HUES64 (cell line): Measurements from ENCODE around the gene EIF5.

Experiments
- H3K27ac ChIP-seq: 2 replicates; pipeline ENCODE4 v1.7.0; 2013; ENCODE audit warnings: low read depth, low read length, inconsistent platforms
- H3K27me3 ChIP-seq: 2 replicates; pipeline ENCODE4 v1.6.1; 2013; ENCODE audit warnings: mild to moderate bottlenecking, low read length; ENCODE audit not compliant: insufficient read depth
- H3K36me3 ChIP-seq: 2 replicates; pipeline ENCODE4 v1.6.1; 2013; ENCODE audit warnings: mild to moderate bottlenecking, low read length; ENCODE audit not compliant: insufficient read depth
- H3K4me1 ChIP-seq: 2 replicates; pipeline ENCODE4 v1.6.1; 2013; ENCODE audit warnings: mild to moderate bottlenecking, low read length, moderate library complexity; ENCODE audit not compliant: insufficient read depth
- H3K4me3 ChIP-seq: 2 replicates; pipeline ENCODE4 v1.5.1; 2013; ENCODE audit warnings: mild to moderate bottlenecking, low read length, moderate library complexity
- H3K9ac ChIP-seq: 2 replicates; pipeline ENCODE4 v1.6.1; 2013; ENCODE audit warnings: mild to moderate bottlenecking, low read depth, low read length
- H3K9me3 ChIP-seq: 2 replicates; pipeline ENCODE4 v1.6.1; 2013; ENCODE audit warnings: low read depth, low read length; ENCODE audit not compliant: insufficient read depth
- WGBS: fragments of 150-250, 120-280 bp; methylation state at CpG from one replicate; pipeline ENCODE4 v1.1.7; 2013; ENCODE audit warnings: missing lambda C conversion rate; 5-methylcytosine and 5-hydroxymethylcytosine counted together

EIF5 gene

GRCh38 chr14:103390605-103391004 lies 56.6 kb downstream of the EIF5 start:
- Histone ChIP-seq H3K9ac (no peak overlapping the region), H3K9me3 (no peaks in the 10 kb centered on the region), H3K4me1 (peaks cover 12% of the 10 kb centered on the region), H3K4me3 (no peak overlapping the region), H3K27ac (no peak overlapping the region), H3K36me3 (no peaks in the 10 kb centered on the region), H3K27me3 (no peaks in the 10 kb centered on the region)
- WGBS: 92% methylated on average over 4 of the region's 4 CpGs

- H3K9ac ChIP-seq: no peak overlapping the region
- 55% methylated on average over 4 of the region's 4 CpGs for WGBS
- H3K27ac ChIP-seq: no peak overlapping the region
- no peaks in the 10 kb centered on the region for H3K36me3 ChIP-seq
- no peaks in the 10 kb centered on the region for H3K9me3 ChIP-seq
- no peak overlapping the region for H3K4me3 ChIP-seq
- no peaks in the 10 kb centered on the region for H3K27me3 ChIP-seq
- peaks cover 12% of the 10 kb centered on the region for H3K4me1 ChIP-seq
These were observed 57.0 kb downstream of the EIF5 start for GRCh38 chr14:103391048-103391447.

- Histone ChIP-seq H3K4me3 (no peak overlapping the region), H3K36me3 (no peaks in the 10 kb centered on the region), H3K27me3 (no peaks in the 10 kb centered on the region), H3K9ac (no peak overlapping the region), H3K27ac (no peak overlapping the region), H3K9me3 (no peaks in the 10 kb centered on the region), H3K4me1 (peaks cover 7% of the 10 kb centered on the region; the same call in 1 of the 2 replicates)
- 92% methylated on average over 5 of the region's 5 CpGs for WGBS
These were observed 58.1 kb downstream of the EIF5 start for GRCh38 chr14:103392106-103392505.

GRCh38 chr14:103392572-103392971 lies 58.5 kb downstream of the EIF5 start:
- H3K9me3 ChIP-seq: no peaks in the 10 kb centered on the region
- 92% methylated on average over 8 of the region's 8 CpGs for WGBS
- H3K9ac ChIP-seq: no peak overlapping the region
- no peaks in the 10 kb centered on the region for H3K27me3 ChIP-seq
- H3K36me3 ChIP-seq: no peaks in the 10 kb centered on the region
- H3K27ac ChIP-seq: no peak overlapping the region
- H3K4me3 ChIP-seq: no peak overlapping the region
- H3K4me1 ChIP-seq: peaks cover 7% of the 10 kb centered on the region; the same call in 1 of the 2 replicates

GRCh38 chr14:103393070-103393469 lies 59.0 kb downstream of the EIF5 start:
- Histone ChIP-seq H3K27me3 (no peaks in the 10 kb centered on the region), H3K9me3 (no peaks in the 10 kb centered on the region), H3K4me3 (no peak overlapping the region), H3K4me1 (peaks cover 11% of the 10 kb centered on the region), H3K9ac (no peak overlapping the region), H3K36me3 (no peaks in the 10 kb centered on the region), H3K27ac (no peak overlapping the region)
- WGBS: 87% methylated on average over 6 of the region's 6 CpGs

- no peaks in the 10 kb centered on the region for H3K27me3 ChIP-seq
- 71% methylated on average over 9 of the region's 9 CpGs for WGBS
- peaks cover 18% of the 10 kb centered on the region for H3K4me1 ChIP-seq
- no peaks in the 10 kb centered on the region for H3K9me3 ChIP-seq
- H3K27ac ChIP-seq: no peak overlapping the region
- H3K36me3 ChIP-seq: no peaks in the 10 kb centered on the region
- H3K4me3 ChIP-seq: no peak overlapping the region
- H3K9ac ChIP-seq: no peak overlapping the region
These were observed 59.9 kb downstream of the EIF5 start for GRCh38 chr14:103393676-103394626.
